Caco-2 (cell line): ENCODE data around the gene VSIR. TPM values are rescaled to one million over a fixed set of nuclear protein-coding genes. Genes with fewer than 3 reads are reported as not detected.
A peak's percentile ranks its signal among the peaks of the same experiment; 100 is the strongest.

Source experiments
- BruUV-seq: library from RNA; stranded (reverse); fragments of 400-500 nt; replicated peaks from 2 replicates; lab custom pipeline; 2021; lab: Mats Ljungman, UMichigan
- CTCF ChIA-PET: fragments of 300-600 bp; sonication (Branson Sonifier 250); formaldehyde crosslinking; loops from one replicate; lab custom pipeline; 2022; ENCODE audit warnings: antibody characterized with exemption; lab: Charles Lee
- POLR2A ChIA-PET: fragments of 300-600 bp; sonication (Branson Sonifier 250); formaldehyde crosslinking; loops from one replicate; lab custom pipeline; 2022; ENCODE audit warnings: antibody characterized with exemption; lab: Charles Lee
- DNase-seq, 2 experiments: peaks; one replicate each; pipeline versions ENCODE4 v3.0.0 to v3.0.0-alpha.2; 2020 to 2022
- H3K27me3 ChIP-seq: replicated peaks from 2 replicates; pipeline ENCODE4 v1.6.0; 2011; ENCODE audit warnings: low read length; ENCODE audit not compliant: control insufficient read depth, insufficient read depth
- H3K36me3 ChIP-seq: 2 replicates; pipeline ENCODE4 v1.5.1; 2011; ENCODE audit warnings: low read length; ENCODE audit not compliant: control insufficient read depth, insufficient read depth
- H3K4me1 ChIP-seq: fragments of 250-450 bp; sonication (Bioruptor Pico); 2 replicates; pipeline ENCODE4 v1.5.1; 2020; ENCODE audit warnings: mild to moderate bottlenecking
- H3K4me3 ChIP-seq: 2 replicates; pipeline ENCODE4 v1.5.1; 2011; ENCODE audit warnings: low read depth, mild to moderate bottlenecking, control low read depth, low read length
- H3K9me3 ChIP-seq: fragments of 250-450 bp; sonication (Bioruptor Pico); 2 replicates; pipeline ENCODE4 v1.5.1; 2020; ENCODE audit warnings: mild to moderate bottlenecking, moderate library complexity
- H3K27ac Mint-ChIP-seq: one replicate; pipeline ENCODE4 v1.8.0; 2022; ENCODE audit warnings: mixed read lengths; ENCODE audit not compliant: unreplicated experiment
- H3K27me3 Mint-ChIP-seq: one replicate; pipeline ENCODE4 v1.8.0; 2022; ENCODE audit warnings: mixed read lengths; ENCODE audit not compliant: insufficient read depth, unreplicated experiment
- H3K36me3 Mint-ChIP-seq: one replicate; pipeline ENCODE4 v1.8.0; 2022; ENCODE audit warnings: mild to moderate bottlenecking, mixed read lengths; ENCODE audit not compliant: insufficient read depth, unreplicated experiment
- H3K4me1 Mint-ChIP-seq: one replicate; pipeline ENCODE4 v1.8.0; 2022; ENCODE audit warnings: low read depth, mixed read lengths; ENCODE audit not compliant: unreplicated experiment
- H3K4me3 Mint-ChIP-seq: one replicate; pipeline ENCODE4 v1.8.0; 2022; ENCODE audit warnings: mild to moderate bottlenecking, moderate library complexity, mixed read lengths; ENCODE audit not compliant: unreplicated experiment
- H3K9me3 Mint-ChIP-seq: one replicate; pipeline ENCODE4 v1.8.0; 2022; ENCODE audit warnings: mixed read lengths; ENCODE audit not compliant: unreplicated experiment
- CTCF ChIP-seq, 2 experiments: fragments of 200-600 bp in 1 of 2; IDR thresholded peaks; 1 replicate in 1 of 2; 2 replicates in 1 of 2; pipeline versions ENCODE4 v1.5.1 to v1.8.0; 2011 to 2022; ENCODE audit warnings: antibody characterized with exemption in 1 of 2, control low read depth in 1 of 2, inconsistent platforms in 1 of 2, low read depth in 1 of 2, low read length in 1 of 2, mild to moderate bottlenecking in 1 of 2, moderate library complexity in 1 of 2; ENCODE audit not compliant: insufficient read depth in 1 of 2, severe bottlenecking in 1 of 2, unreplicated experiment in 1 of 2
- intact Hi-C: fragments of 100-400 bp; cut with micrococcal nuclease; formaldehyde crosslinking; loops from one replicate; pipeline ENCODE4 v1.10.0; 2022; ENCODE audit not compliant: unreplicated experiment
- total RNA-seq: library from RNA; stranded (reverse); gene quantifications from 2 replicates; pipeline ENCODE4 v1.2.3, GENCODE V29; 2022

Gene VSIR
- total RNA-seq, 1 experiment from 2014 or later, result 44.0 TPM

- no TSS peak for BruUV-seq
- Histone ChIP-seq H3K4me3 (no peak overlapping the region), H3K36me3 (no peaks in the 10 kb centered on the region; the same call in 1 of the 2 replicates), H3K4me1 (peaks cover 75% of the 10 kb centered on the region), H3K9me3 (no peaks in the 10 kb centered on the region), H3K27me3 (no peaks in the 10 kb centered on the region)
- Mint-ChIP-seq H3K4me3 (no peak overlapping the region), H3K36me3 (peaks cover 9% of the 10 kb centered on the region), H3K27me3 (no peaks in the 10 kb centered on the region), H3K27ac (no peak overlapping the region), H3K9me3 (no peaks in the 10 kb centered on the region), H3K4me1 (peaks cover 37% of the 10 kb centered on the region)
- intact Hi-C loops, result loop anchor here (5.0 kb wide), 1 partner anchor 58 kb away; no protein-coding TSS in a partner anchor
- ChIA-PET CTCF (interaction anchor here (1.0 kb wide), 1 partner anchor 63 kb away, joined by 3 read pairs; no protein-coding TSS in a partner anchor), POLR2A (no interaction called here)
- no peak for DNase-seq
- no peak for TF ChIP-seq CTCF (IDR thresholded peaks at IDR 0.05; ENCODE audit: insufficient read depth in 1 of 2, low read depth in 1 of 2, low read length in 1 of 2, severe bottlenecking in 1 of 2, unreplicated experiment in 1 of 2)
Observed at GRCh38 chr10:71770789-71771188, 2.5 kb downstream of the VSIR start.

DNA sequence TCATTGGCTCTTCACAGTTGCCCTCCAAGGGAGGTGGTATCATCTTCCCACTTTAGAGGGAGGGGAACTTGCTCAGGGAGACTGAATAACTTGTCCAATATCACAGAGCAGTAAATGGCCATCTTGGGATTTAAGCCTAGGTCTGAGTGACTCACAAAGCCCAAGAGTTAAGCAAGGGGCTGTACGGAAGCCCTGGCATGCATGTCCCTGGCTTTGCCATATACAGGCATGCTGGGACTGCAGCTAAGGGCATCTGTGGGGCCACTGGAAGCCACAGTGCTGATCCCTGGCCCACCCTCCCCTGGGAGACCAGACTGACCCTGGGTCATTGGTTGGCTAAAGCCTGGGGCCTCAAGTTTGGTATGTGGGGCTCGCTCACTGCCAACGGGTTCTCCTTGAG, 3.1 kb downstream of the VSIR start:
- CTCF ChIA-PET, result no interaction called here
- Histone ChIP-seq H3K36me3 (no peaks in the 10 kb centered on the region; the same call in 1 of the 2 replicates), H3K4me1 (peaks cover 81% of the 10 kb centered on the region), H3K27me3 (no peaks in the 10 kb centered on the region), H3K4me3 (no peak overlapping the region), H3K9me3 (no peaks in the 10 kb centered on the region)
- Mint-ChIP-seq H3K4me1 (peaks cover 42% of the 10 kb centered on the region), H3K9me3 (no peaks in the 10 kb centered on the region), H3K36me3 (peaks cover 9% of the 10 kb centered on the region), H3K27ac (no peak overlapping the region), H3K27me3 (no peaks in the 10 kb centered on the region), H3K4me3 (no peak overlapping the region)
- POLR2A ChIA-PET, result no interaction called here
- BruUV-seq, result no TSS peak
- intact Hi-C loops, result loop anchor here (5.0 kb wide), 1 partner anchor 58 kb away; no protein-coding TSS in a partner anchor
- no peak for DNase-seq
- TF ChIP-seq CTCF (IDR thresholded peaks at IDR 0.05; ENCODE audit: insufficient read depth in 1 of 2, low read depth in 1 of 2, low read length in 1 of 2, severe bottlenecking in 1 of 2, unreplicated experiment in 1 of 2), result no peak

GRCh38 chr10:71769279-71769823, 4.0 kb downstream of the VSIR start:
- Histone ChIP-seq H3K4me1 (peaks cover 84% of the 10 kb centered on the region), H3K9me3 (no peaks in the 10 kb centered on the region), H3K36me3 (no peaks in the 10 kb centered on the region; the same call in 1 of the 2 replicates), H3K27me3 (no peaks in the 10 kb centered on the region), H3K4me3 (no peak overlapping the region)
- no peak for DNase-seq
- peaks cover 9% of the 10 kb centered on the region for H3K36me3 Mint-ChIP-seq
- ChIA-PET POLR2A (no interaction called here), CTCF (no interaction called here)
- H3K27ac Mint-ChIP-seq, result peak overlapping the region; percentile 98
- peaks cover 46% of the 10 kb centered on the region for H3K4me1 Mint-ChIP-seq
- BruUV-seq, result no TSS peak
- H3K27me3 Mint-ChIP-seq, result no peaks in the 10 kb centered on the region
- intact Hi-C loops, result no loop called here
- H3K9me3 Mint-ChIP-seq, result no peaks in the 10 kb centered on the region
- no peak for TF ChIP-seq CTCF (IDR thresholded peaks at IDR 0.05; ENCODE audit: insufficient read depth in 1 of 2, low read depth in 1 of 2, low read length in 1 of 2, severe bottlenecking in 1 of 2, unreplicated experiment in 1 of 2)
- no peak overlapping the region for H3K4me3 Mint-ChIP-seq
